Activated CD4-positive, alpha-beta T cell treated with anti-CD3 and anti-CD28 coated beads, Interleukin-2, amount 50 U/mL, for 24 hours (primary cell): ENCODE measurements around the gene BANK1.

ENCODE experiments used
- DNase-seq, 2 donors: peaks; one replicate each; pipeline ENCODE4 v3.0.0-alpha.2; 2020; ENCODE audit warnings: low read depth in 1 of 2, low spot score in 1 of 2

BANK1 gene

DNA sequence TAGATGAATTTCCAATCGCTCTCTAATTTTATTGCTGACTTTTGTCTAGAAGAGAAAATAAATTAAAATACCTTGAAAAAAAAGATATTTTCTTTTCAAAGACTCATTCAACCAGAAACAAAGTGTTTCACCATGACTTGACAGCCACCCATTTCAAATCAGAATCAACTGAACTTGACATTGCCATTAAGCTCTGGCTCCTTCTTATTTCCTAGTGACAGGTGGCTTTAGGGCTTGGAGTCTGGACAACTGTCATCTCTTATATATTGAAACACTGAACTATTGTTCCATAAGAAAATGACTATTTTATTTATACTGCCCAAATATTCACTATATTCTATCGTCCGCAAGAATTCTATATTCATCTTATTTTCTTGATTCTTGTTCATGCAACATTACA lies 325.6 kb downstream of the BANK1 start:
- no peak for DNase-seq

DNA sequence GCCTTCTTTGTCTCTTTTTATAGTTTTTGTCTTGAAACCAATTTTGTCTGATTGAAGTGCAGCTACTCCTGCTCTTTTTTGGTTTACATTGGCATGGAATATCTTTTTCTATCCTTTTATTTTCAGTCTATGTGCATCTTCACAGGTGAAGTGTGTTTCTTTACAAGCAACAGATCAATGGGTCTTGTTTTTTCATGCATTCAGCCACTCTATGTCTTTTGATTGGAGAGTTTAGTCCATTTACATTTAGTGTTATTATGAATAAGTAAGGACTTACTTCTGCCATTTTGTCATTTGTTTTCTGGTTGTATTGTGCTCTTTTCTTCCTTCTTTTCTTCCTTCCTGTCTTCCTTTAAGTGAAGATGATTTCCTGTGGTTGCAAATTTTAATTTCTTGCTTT lies 330.3 kb downstream of the BANK1 start:
- DNase-seq: no peak
